Measurements from ENCODE around the gene TPX2.

GRCh38 chr20:31769681-31770080 is 30.6 kb downstream of the TPX2 start:
- TF ChIP-seq CTCF (IDR thresholded peaks at IDR 0.05), result no peak
- no peak for TF ChIP-seq EP300 (IDR thresholded peaks at IDR 0.05)
- no peak for TF ChIP-seq POLR2A (IDR thresholded peaks at IDR 0.05)
